Retinal pigment epithelial cell (primary cell): Measurements from ENCODE around the gene SGCA.

Experiments
- DNase-seq: peaks from one replicate; pipeline ENCODE4 v3.0.0-alpha.2; 2010; ENCODE audit warnings: low read depth
- H3K4me3 ChIP-seq: 2 replicates; pipeline ENCODE4 v1.5.1; 2011; ENCODE audit warnings: mild to moderate bottlenecking, low read length, control low read depth, moderate library complexity
- CTCF ChIP-seq: conservative IDR thresholded peaks from 2 replicates; pipeline ENCODE4 v1.5.1; 2011; ENCODE audit warnings: low read depth, low read length, control low read depth, inconsistent platforms

The SGCA gene

GRCh38 chr17:50123649-50124349 lies 42.0 kb upstream of the SGCA start:
- DNase-seq, result no peak
- no peak overlapping the region for H3K4me3 ChIP-seq
- no peak for TF ChIP-seq CTCF

- H3K4me3 ChIP-seq, result no peak overlapping the region
- no peak for DNase-seq
- TF ChIP-seq CTCF, result no peak
These were observed 40.3 kb upstream of the SGCA start for GRCh38 chr17:50125420-50125997.

GRCh38 chr17:50127697-50128361 lies 38.0 kb upstream of the SGCA start:
- H3K4me3 ChIP-seq, result no peak overlapping the region
- no peak for TF ChIP-seq CTCF
- DNase-seq, result no peak

- TF ChIP-seq CTCF, result no peak
- no peak for DNase-seq
- peak overlapping the region; percentile 46 for H3K4me3 ChIP-seq
These were observed 37.1 kb upstream of the SGCA start for GRCh38 chr17:50128441-50129352.

- DNase-seq, result no peak
- peak overlapping the region; percentile 46 for H3K4me3 ChIP-seq
- TF ChIP-seq CTCF, result no peak
These were observed 36.5 kb upstream of the SGCA start for GRCh38 chr17:50129353-50129727.

GRCh38 chr17:50129728-50130558 lies 35.9 kb upstream of the SGCA start, which contains the start of gene SAMD14:
Gene SAMD14, minus strand, starts transcription at chr17:50130160. Its CDS starts 5,201 bp downstream, at chr17:50124959.
- TF ChIP-seq CTCF, result no peak
- H3K4me3 ChIP-seq, result peak within 1 kb of the TSS; percentile 46
- no peak for DNase-seq
